ENCODE data around the gene NAPB.

The NAPB gene

GRCh38 chr20:23449421-23449820 is 28.1 kb upstream of the NAPB start:
- no peak for TF ChIP-seq JUND (IDR thresholded peaks at IDR 0.05; ENCODE audit: low read depth)
- DNase-seq (ENCODE audit: low read depth in 1 of 2, low spot score in 1 of 2): no peak
- in situ Hi-C loops (cut with HindIII; ENCODE audit: low pct_unique_long_range_greater_than_20kb, low sequenced_read_pairs): no loop called here

- in situ Hi-C loops (cut with HindIII; ENCODE audit: low pct_unique_long_range_greater_than_20kb, low sequenced_read_pairs): no loop called here
- DNase-seq (ENCODE audit: low read depth in 1 of 2, low spot score in 1 of 2): no peak
- TF ChIP-seq JUND (IDR thresholded peaks at IDR 0.05; ENCODE audit: low read depth): no peak
Measured at GRCh38 chr20:23448167-23448566, 26.9 kb upstream of the NAPB start.

- peak in 1 of 2 experiments; percentile 68 for DNase-seq (ENCODE audit: low read depth in 1 of 2, low spot score in 1 of 2)
- in situ Hi-C loops (cut with HindIII; ENCODE audit: low pct_unique_long_range_greater_than_20kb, low sequenced_read_pairs): no loop called here
- no peak for TF ChIP-seq JUND (IDR thresholded peaks at IDR 0.05; ENCODE audit: low read depth)
Measured at GRCh38 chr20:23446505-23446904, 25.2 kb upstream of the NAPB start.

- in situ Hi-C loops (cut with HindIII; ENCODE audit: low pct_unique_long_range_greater_than_20kb, low sequenced_read_pairs): no loop called here
- TF ChIP-seq JUND (IDR thresholded peaks at IDR 0.05; ENCODE audit: low read depth): no peak
- DNase-seq (ENCODE audit: low read depth in 1 of 2, low spot score in 1 of 2): no peak
Measured at GRCh38 chr20:23445596-23446217, 24.4 kb upstream of the NAPB start.

GRCh38 chr20:23444859-23445258 is 23.6 kb upstream of the NAPB start:
- TF ChIP-seq JUND (IDR thresholded peaks at IDR 0.05; ENCODE audit: low read depth): no peak
- no peak for DNase-seq (ENCODE audit: low read depth in 1 of 2, low spot score in 1 of 2)
- in situ Hi-C loops (cut with HindIII; ENCODE audit: low pct_unique_long_range_greater_than_20kb, low sequenced_read_pairs): no loop called here

GRCh38 chr20:23442436-23442835 is 21.1 kb upstream of the NAPB start:
- in situ Hi-C loops (cut with HindIII; ENCODE audit: low pct_unique_long_range_greater_than_20kb, low sequenced_read_pairs): no loop called here

GRCh38 chr20:23441850-23442313 is 20.6 kb upstream of the NAPB start:
- TF ChIP-seq JUND (IDR thresholded peaks at IDR 0.05; ENCODE audit: low read depth): no peak
- DNase-seq (ENCODE audit: low read depth in 1 of 2, low spot score in 1 of 2): peak; percentile 75 to 87
- in situ Hi-C loops (cut with HindIII; ENCODE audit: low pct_unique_long_range_greater_than_20kb, low sequenced_read_pairs): no loop called here

More at GRCh38 chr20:23442436-23442835, 21.1 kb upstream of the NAPB start:
- TF ChIP-seq JUND (IDR thresholded peaks at IDR 0.05; ENCODE audit: low read depth): no peak
- DNase-seq (ENCODE audit: low read depth in 1 of 2, low spot score in 1 of 2): no peak

- in situ Hi-C loops (cut with HindIII; ENCODE audit: low pct_unique_long_range_greater_than_20kb, low sequenced_read_pairs): no loop called here
- no peak for TF ChIP-seq JUND (IDR thresholded peaks at IDR 0.05; ENCODE audit: low read depth)
- no peak for DNase-seq (ENCODE audit: low read depth in 1 of 2, low spot score in 1 of 2)
Measured at GRCh38 chr20:23440004-23440403, 18.7 kb upstream of the NAPB start.

GRCh38 chr20:23438661-23439060 is 17.4 kb upstream of the NAPB start:
- no peak for DNase-seq (ENCODE audit: low read depth in 1 of 2, low spot score in 1 of 2)
- in situ Hi-C loops (cut with HindIII; ENCODE audit: low pct_unique_long_range_greater_than_20kb, low sequenced_read_pairs): no loop called here
- no peak for TF ChIP-seq JUND (IDR thresholded peaks at IDR 0.05; ENCODE audit: low read depth)

- in situ Hi-C loops (cut with HindIII; ENCODE audit: low pct_unique_long_range_greater_than_20kb, low sequenced_read_pairs): no loop called here
- no peak for DNase-seq (ENCODE audit: low read depth in 1 of 2, low spot score in 1 of 2)
- TF ChIP-seq JUND (IDR thresholded peaks at IDR 0.05; ENCODE audit: low read depth): no peak
Measured at GRCh38 chr20:23437126-23437899, 16.0 kb upstream of the NAPB start.

- DNase-seq (ENCODE audit: low read depth in 1 of 2, low spot score in 1 of 2): no peak
- no peak for TF ChIP-seq JUND (IDR thresholded peaks at IDR 0.05; ENCODE audit: low read depth)
- in situ Hi-C loops (cut with HindIII; ENCODE audit: low pct_unique_long_range_greater_than_20kb, low sequenced_read_pairs): no loop called here
Measured at GRCh38 chr20:23436681-23437080, 15.4 kb upstream of the NAPB start.

- no peak for DNase-seq (ENCODE audit: low read depth in 1 of 2, low spot score in 1 of 2)
- no peak for TF ChIP-seq JUND (IDR thresholded peaks at IDR 0.05; ENCODE audit: low read depth)
- in situ Hi-C loops (cut with HindIII; ENCODE audit: low pct_unique_long_range_greater_than_20kb, low sequenced_read_pairs): no loop called here
Measured at GRCh38 chr20:23435626-23436539, 14.6 kb upstream of the NAPB start.
